ENCODE data around the gene LIN37. TPM values are rescaled to one million over a fixed set of nuclear protein-coding genes. Genes with fewer than 3 reads are reported as not detected.
"Not testable (repeated sequence)": the region's sequence is repeated elsewhere in the genome, so short reads cannot be mapped to it uniquely, and the experiment has no call there.

Gene LIN37
- total RNA-seq, 1 donor from 2014 or later = 9.0 TPM

DNA sequence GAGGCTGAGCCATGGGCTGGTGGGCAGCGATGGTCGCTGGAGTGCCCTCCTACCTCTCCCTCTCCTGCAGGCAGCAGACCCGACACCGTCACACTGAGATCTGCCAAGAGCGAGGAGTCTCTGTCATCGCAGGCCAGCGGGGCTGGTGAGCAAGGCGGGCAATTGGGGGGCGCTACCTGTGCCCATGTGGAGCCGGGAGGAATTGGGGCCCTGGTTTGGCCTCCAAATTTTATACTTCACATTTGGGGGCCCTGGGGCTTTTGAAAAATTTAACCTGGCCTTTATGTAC lies 36.9 kb downstream of the LIN37 start:
- FAIRE-seq = no peak

DNA sequence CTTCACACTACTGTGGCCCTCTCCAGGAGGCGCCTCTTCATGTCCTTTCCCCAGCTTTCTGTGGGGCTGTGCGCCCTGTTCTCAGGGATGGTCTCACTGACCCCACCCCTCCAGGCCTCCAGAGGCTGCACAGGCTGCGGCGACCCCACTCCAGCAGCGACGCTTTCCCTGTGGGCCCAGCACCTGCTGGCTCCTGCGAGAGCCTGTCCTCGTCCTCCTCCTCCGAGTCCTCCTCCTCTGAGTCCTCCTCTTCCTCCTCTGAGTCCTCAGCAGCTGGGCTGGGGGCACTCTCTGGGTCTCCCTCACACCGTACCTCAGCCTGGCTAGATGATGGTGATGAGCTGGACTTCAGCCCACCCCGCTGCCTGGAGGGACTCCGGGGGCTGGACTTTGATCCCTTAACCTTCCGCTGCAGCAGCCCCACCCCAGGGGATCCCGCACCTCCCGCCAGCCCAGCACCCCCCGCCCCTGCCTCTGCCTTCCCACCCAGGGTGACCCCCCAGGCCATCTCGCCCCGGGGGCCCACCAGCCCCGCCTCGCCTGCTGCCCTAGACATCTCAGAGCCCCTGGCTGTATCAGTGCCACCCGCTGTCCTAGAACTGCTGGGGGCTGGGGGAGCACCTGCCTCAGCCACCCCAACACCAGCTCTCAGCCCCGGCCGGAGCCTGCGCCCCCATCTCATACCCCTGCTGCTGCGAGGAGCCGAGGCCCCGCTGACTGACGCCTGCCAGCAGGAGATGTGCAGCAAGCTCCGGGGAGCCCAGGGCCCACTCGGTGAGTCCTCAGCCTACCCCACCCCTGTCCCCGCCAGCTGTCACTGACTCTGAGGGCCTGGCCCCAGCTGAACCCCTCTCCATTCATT lies 38.2 kb downstream of the LIN37 start:
- no peak for DNase-seq (ENCODE audit: low spot score in 2 of 2)
- no peak for FAIRE-seq

More for the DNA sequence above, 36.9 kb downstream of the LIN37 start:
- no peak for DNase-seq (ENCODE audit: low spot score in 2 of 2)

DNA sequence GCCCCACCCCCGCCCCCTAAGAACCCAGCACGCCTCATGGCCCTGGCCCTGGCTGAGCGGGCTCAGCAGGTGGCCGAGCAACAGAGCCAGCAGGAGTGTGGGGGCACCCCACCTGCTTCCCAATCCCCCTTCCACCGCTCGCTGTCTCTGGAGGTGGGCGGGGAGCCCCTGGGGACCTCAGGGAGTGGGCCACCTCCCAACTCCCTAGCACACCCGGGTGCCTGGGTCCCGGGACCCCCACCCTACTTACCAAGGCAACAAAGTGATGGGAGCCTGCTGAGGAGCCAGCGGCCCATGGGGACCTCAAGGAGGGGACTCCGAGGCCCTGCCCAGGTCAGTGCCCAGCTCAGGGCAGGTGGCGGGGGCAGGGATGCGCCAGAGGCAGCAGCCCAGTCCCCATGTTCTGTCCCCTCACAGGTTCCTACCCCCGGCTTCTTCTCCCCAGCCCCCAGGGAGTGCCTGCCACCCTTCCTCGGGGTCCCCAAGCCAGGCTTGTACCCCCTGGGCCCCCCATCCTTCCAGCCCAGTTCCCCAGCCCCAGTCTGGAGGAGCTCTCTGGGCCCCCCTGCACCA lies 38.9 kb downstream of the LIN37 start:
- no peak for FAIRE-seq
- DNase-seq (ENCODE audit: low spot score in 2 of 2) = no peak

DNA sequence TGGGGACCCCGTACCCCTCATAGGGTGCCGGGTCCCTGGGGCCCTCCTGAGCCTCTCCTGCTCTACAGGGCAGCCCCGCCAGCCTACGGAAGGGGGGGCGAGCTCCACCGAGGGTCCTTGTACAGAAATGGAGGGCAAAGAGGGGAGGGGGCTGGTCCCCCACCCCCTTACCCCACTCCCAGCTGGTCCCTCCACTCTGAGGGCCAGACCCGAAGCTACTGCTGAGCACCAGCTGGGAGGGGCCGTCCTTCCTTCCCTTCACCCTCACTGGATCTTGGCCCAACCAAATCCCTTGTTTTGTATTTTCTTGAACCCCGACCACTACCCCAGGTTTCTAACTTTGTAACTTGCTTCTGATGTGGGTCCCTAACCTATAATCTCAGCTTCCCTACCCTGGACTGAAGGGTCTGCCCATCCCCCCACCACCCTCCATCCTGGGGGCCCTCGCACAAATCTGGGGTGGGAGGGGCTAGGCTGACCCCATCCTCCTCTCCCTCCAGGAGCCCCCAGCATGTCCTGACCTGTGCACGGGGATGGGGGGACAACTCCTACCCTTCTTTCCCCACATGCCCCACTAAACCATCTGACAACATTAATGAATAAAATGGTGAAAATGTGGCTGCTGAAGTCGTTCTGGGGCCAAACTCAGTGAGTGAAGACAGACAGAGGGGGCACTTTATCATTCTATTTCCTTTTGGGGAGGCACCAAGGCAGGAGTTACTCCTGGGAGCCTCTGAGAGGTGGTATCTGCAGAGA lies 40.0 kb downstream of the LIN37 start:
- FAIRE-seq (no peak), DNase-seq (ENCODE audit: low spot score in 2 of 2) (no peak)

DNA sequence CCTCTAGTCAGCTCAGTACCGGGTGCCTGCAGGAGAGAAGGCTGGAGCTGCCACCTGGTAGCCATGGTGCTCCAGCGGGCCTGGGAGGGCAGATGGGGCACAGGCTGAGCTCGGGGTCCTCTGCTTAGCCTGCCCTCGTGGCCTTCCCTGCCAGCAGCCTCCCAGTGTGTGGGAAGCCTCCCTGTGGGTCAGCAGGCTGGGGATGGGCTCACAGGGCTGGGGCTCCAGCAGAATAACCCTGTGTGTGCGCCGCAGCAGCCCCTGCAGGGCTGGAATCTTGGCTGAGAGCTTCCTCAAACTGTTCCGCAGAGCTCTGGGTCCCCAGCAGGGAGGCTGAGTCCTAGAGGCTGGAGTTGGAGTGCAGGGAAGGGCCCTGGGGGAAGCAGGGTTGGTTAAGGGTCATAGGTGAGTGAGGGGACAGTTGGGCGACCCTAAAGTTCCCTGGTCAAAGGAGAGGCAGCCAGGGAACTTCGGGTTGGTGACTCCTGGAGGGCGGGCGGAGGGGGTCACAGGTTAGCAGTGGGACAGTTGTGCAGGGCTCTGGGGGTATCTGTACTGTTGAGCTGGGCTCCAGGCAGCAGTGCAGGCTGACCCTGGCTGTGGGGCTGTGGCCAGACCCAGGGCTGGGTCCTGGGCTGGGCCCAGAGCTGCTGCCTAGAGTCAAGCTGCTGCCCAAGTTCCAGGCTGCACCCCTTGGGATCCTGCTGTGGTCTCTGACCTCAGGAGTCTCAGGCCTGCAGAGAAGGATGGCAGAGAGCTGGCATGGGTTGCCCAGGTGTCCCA lies 41.0 kb downstream of the LIN37 start:
- DNase-seq (ENCODE audit: low spot score in 2 of 2) = no peak
- FAIRE-seq = no peak

DNA sequence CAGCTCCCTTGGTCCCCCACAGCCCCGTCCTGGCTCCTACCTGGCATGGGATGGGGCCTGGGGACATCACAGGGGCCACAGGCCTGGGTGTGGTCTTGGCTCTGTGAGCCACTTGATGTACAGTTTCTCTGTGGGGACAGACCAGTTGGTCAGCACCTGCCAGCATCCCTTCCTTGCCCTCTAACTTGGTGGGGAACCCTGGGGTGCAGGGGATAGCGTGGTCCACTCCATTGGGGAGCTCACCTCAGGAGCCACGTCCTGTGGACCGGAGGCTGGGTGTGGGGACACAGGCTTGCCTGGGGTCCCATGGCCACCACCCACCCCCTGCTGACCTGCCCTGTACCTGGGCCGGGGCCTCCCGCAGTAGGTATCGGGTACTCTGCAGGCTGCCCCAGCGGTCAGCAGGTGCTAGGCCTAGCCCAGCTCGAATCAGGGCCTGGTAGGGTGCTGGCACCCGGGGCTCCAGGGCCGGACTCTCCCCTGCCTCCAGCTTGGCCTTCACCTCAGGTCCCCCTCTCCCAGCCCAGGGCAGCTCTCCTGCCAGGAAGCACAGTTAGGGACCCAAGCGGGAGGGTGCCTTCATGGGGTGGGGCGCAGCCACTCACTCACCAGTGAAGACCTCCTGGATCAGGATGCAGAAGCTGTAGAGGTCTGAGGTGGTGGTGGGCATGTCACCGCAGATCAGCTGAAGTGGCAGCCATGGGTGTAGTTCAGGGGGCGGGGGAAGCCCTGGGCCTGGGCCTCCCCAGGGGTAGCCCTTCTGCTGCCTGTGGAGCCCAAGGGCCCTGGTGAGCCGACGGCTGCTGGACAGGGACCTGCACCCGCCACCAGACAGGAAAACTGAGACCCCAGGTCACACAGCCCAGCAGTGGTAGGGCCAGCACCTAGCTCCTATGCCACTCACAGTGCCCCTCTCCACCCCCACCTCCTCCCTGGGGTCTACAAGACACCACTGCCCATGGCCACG lies 41.9 kb downstream of the LIN37 start:
- no peak for FAIRE-seq
- DNase-seq (ENCODE audit: low spot score in 2 of 2) = no peak

DNA sequence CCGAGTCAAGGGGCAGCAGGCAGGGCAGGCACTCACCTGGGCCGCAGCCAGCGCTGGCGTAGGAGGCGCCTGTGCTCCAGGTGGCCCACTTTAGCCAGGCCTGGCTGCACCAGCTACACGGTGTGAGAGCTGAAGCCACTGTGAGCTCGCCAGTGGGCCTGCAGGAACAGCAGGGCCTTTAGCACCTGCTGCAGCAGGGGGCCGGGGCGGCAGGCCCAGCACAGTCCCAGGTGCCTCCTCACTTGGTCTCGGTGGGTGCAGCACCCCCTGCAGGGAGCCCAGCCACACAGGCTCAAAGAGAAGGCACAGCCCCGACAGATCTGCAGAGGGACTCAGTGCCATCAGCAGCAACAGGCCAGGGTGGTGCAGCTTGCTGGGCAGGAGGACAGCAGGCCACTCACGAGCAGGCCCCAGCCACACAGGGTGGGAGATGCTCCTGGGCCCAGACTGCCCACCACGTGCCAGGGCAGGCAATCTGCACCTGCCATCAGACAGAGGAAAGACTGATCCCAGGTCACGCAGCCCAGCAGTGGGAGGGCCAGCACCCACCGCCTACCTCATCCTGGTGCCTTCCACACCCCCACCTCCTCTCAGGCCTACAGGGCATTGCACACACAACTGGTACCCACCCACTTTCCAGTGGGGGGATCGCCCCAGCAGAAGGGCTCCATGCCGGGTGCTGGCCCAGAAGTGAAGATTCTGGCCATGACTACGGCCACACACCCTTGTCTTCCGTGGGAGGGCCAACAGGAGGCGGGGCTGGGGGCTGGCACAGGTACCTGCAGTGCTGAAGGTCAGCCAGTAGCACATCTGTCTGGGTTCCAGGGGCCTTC lies 42.8 kb downstream of the LIN37 start:
- FAIRE-seq (no peak), DNase-seq (ENCODE audit: low spot score in 2 of 2) (no peak)

DNA sequence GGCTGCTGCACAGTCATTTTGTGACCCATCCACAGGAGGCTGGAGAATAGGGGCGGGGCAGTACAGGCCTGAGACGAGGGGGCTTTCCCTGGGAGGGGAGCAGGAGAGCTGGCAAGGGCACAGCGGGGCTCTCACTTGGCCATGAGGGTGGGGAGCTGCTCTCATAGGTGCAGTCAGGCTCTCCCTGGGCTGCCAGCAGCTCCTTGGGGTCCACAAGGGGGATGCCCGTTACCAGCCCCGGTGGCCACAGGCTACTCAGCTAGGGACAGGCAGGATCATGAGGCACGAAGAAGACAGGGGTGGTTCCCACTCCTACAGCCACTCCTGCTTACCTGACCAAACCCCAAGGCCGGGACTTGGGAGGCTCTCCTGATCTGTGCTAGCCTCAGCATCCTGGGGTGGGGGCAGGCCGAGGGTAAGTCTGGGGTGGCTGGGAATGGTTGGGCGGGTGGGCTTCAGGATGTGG lies 43.5 kb downstream of the LIN37 start:
- FAIRE-seq = no peak
- DNase-seq (ENCODE audit: low spot score in 2 of 2) = no peak

DNA sequence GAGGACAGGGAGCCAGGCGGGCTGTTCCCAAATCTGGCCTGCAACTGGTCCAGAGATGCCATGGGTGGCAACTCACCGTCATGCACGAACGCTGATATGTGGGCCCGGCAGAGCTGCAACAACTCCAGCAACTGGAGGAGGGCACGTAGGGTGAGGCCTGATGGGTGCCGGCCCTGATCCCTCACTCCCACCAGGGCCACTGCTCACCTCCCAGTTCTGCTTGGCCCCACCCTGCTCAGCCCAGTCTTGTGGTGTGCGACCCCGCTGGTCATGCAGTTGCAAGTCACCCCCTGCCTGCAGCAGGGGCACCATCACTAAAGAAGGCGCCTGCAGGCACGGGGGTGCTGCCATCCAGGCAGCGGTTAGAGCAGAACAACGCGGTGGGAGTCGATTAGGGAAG lies 43.9 kb downstream of the LIN37 start:
- DNase-seq (ENCODE audit: low spot score in 2 of 2) (no peak), FAIRE-seq (no peak)

DNA sequence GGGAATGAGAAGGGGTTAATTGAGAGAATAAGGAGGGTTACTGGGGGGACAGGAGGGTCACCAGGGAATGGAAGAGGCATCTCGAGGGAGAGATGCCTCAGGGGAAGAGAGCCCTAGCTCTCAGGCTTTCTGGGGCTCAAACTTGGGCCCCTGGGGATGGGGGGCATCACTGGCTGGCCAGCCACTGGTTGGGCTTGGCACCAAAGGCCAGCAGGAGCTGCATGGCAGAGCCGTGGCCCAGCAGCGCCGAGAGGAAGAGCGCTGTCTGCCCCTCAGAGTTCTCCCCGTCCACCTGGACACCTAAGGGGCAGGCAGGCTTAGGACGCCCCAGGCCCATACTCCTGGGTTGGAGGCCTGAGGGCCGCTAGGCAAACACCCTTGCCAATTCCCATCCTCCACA lies 44.5 kb downstream of the LIN37 start:
- FAIRE-seq (no peak), DNase-seq (ENCODE audit: low spot score in 2 of 2) (no peak)

DNA sequence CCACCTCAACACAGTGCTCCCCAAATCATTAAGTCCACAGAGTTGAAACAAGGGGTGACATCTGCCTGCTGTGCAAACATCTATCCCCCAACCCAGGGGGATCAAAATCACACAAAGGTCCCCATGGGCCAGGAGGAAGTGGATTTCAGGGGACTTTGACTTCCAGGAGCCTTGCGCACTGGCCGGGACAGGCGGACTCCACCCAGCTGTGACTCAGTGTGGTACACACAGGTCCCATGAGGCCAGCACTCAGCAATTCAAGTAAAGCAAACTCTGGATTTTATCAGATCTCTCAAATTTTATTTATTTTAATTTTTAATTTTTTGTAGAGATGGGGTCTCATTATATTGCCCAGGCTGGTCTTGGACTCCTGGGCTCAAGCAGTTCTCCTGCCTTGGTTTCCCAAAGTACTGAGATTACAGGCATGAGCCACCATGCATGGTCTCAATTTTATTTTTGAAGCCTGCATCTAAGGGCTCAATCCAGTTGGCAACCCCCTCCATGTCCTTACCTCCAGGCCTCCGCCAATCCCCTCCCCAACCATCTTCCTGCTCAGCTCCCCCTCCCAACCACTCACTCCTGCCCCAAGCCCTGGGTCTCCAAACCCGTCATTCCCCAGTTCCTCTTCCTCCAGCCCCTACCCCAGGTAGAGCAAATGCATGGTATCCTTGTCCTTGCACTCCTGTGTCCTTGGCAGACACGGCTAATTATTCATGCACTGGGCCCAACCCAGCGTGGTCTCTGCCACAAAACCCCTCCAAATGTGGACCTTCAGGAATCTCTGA lies 45.2 kb downstream of the LIN37 start:
- DNase-seq (ENCODE audit: low spot score in 2 of 2) = no peak
- no peak for FAIRE-seq

DNA sequence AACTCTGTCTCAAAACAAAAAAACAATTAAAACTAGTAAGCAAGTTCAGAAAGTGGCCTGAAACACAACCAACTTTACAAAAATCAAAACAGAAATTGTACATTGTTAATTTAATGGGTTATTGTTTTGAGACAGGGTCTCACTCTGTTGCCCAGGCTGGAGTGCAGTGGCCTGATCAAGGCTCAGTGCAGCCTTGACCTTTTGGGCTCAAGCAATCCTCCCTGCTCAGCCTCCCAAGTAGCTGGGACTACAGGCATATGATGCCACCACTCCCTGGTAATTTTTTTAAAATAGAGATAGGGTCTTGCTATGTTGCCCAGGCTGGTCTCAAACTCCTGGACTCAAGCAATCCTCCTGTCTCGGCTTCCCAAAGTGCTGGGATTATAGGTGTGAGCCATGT lies 47.2 kb downstream of the LIN37 start:
- not testable (repeated sequence) for FAIRE-seq; DNase-seq (ENCODE audit: low spot score in 2 of 2)

DNA sequence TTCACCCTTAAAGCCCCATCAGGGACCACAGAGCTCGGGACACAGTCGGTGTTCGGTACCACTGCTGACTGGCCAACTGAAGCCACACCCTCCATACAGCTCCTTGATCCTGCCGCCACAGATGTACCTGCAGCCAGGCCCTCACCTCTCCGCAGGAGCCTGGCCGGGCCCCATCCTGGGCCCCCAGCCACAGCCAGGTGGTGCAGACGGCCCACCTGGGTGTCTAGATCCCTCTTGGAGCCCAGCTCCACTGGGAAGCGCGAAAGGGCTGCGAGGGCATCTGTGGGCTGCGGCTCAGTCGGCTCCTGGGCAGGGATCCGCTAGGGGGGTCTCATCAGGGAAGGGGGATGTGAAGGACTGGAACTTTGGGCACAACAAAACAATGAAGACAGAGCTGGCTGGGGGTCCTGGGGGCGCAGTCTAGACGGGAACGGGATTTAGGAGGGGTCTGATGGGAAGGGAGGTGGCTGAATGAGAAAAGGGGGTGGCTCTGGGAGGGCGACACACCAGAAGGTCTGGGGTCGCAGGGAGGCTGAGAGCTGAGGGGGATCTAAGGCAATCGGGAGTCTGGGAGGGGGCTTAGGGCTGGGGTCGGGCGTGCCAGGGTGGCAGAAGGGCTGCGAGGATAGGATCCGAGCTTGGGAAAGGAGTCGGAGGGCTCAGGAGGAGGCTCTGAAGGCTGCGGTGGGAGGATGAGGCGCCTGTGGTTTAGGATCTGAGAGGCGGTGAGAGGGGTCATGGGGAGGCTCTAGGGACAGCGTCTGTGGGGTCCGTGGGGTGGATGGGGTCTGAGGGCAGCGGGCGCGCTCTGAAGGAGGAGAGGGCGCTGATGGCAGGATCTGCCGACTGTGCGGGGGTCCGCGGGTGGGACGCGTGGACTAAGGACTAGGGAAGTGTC lies 48.5 kb downstream of the LIN37 start:
- no peak for DNase-seq (ENCODE audit: low spot score in 2 of 2)
- no peak for FAIRE-seq

DNA sequence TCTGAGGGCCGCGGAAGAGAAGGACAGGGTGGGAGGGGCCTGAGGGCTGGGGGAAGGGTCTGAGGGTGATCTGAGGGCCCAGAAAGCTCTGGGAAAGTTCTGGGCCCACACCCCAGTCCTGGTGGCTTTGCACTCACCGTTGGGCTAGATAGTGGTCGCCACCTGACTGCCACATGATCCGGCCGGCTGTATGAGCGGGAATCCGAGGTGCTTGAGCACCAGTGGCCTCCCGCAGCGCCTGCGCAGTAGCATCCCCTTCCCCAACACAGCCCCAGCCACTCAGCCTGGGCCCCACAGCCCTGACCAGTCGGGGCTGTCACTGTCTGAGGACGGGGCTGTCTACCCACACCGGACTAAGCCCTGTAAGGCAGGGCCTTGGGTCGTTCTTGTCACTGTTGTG lies 49.3 kb downstream of the LIN37 start:
- peak in 1 of 2 donors; percentile 70 for DNase-seq (ENCODE audit: low spot score in 2 of 2)
- no peak for FAIRE-seq

DNA sequence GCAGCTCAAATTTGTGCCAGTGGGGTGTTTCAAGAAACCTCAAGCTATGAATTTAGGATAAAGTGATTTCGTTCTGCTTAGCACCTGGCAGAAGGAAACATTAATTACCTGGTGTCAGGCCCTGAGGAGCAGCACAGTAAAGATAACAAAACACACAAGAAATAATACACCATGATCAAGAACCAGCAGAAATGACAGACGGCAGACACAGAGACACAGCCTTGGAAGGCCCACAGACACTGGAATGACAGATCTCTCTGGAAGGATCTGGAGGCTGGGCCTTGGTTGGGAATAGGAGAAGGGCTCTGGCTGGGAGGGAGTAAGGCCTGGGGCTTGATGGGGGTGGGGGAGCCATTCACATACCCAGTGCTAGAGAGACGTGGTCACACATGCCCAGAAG lies 53.5 kb downstream of the LIN37 start:
- FAIRE-seq = no peak
- DNase-seq (ENCODE audit: low spot score in 2 of 2) = no peak

Measured in frontal cortex (tissue), 4 donors.